ENCODE data around the gene TLCD3A.
A peak's percentile ranks its signal among the peaks of the same experiment; 100 is the strongest.
"Not testable (repeated sequence)": the region's sequence is repeated elsewhere in the genome, so short reads cannot be mapped to it uniquely, and the experiment has no call there.

TLCD3A gene

GRCh38 chr17:785901-786300, 53.5 kb downstream of the TLCD3A start:
- H3K27me3 Mint-ChIP-seq, H3K27ac Mint-ChIP-seq, DNase-seq, H3K4me3 Mint-ChIP-seq, ATAC-seq, H3K9me3 Mint-ChIP-seq: not testable (repeated sequence)
- H3K4me1 Mint-ChIP-seq: peaks cover 36% of the 10 kb centered on the region

DNA sequence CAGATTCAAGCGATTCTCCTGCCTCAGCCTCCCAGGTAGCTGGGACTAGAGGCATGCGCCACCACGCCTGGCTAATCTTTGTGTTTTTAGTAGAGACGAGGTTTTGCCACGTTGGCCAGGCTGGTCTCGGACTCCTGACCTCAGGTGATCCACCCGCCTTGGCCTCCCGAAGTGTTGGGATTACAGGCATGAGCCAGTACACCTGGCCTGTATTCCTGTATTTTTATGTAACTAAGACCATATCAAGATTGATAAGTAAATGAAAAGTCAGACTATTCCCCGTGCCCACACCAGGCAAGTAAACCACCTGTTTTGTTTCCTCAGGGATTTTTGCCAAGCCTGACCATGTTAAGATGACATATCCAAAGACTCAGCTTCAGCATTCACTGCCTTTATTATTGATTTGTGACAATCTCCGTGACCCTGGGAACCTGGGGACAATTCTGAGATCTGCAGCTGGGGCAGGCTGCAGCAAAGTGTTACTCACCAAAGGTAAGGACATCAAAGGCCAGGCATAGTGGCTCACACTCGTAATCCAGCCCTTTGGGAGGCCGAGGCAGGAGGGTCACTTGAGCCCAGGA, 55.3 kb downstream of the TLCD3A start:
- Mint-ChIP-seq H3K27me3 (no peaks in the 10 kb centered on the region), H3K4me1 (peaks cover 29% of the 10 kb centered on the region), H3K9me3 (no peaks in the 10 kb centered on the region), H3K27ac (no peak overlapping the region), H3K4me3 (no peak overlapping the region)
- ATAC-seq (no peak), DNase-seq (no peak)

- peaks cover 22% of the 10 kb centered on the region for H3K4me1 Mint-ChIP-seq
- no peaks in the 10 kb centered on the region for H3K27me3 Mint-ChIP-seq
- no peaks in the 10 kb centered on the region for H3K9me3 Mint-ChIP-seq
- H3K4me3 Mint-ChIP-seq: no peak overlapping the region
- ATAC-seq: no peak
- no peak overlapping the region for H3K27ac Mint-ChIP-seq
- DNase-seq: no peak
Observed at GRCh38 chr17:788551-788950, 56.2 kb downstream of the TLCD3A start.

GRCh38 chr17:789160-789840, 56.9 kb downstream of the TLCD3A start:
- peaks cover 14% of the 10 kb centered on the region for H3K4me1 Mint-ChIP-seq
- DNase-seq: no peak
- peak overlapping the region in 1 of 2 donors; percentile 78 for H3K27ac Mint-ChIP-seq
- H3K9me3 Mint-ChIP-seq: no peaks in the 10 kb centered on the region
- no peak for ATAC-seq
- H3K27me3 Mint-ChIP-seq: no peaks in the 10 kb centered on the region
- no peak overlapping the region for H3K4me3 Mint-ChIP-seq

DNA sequence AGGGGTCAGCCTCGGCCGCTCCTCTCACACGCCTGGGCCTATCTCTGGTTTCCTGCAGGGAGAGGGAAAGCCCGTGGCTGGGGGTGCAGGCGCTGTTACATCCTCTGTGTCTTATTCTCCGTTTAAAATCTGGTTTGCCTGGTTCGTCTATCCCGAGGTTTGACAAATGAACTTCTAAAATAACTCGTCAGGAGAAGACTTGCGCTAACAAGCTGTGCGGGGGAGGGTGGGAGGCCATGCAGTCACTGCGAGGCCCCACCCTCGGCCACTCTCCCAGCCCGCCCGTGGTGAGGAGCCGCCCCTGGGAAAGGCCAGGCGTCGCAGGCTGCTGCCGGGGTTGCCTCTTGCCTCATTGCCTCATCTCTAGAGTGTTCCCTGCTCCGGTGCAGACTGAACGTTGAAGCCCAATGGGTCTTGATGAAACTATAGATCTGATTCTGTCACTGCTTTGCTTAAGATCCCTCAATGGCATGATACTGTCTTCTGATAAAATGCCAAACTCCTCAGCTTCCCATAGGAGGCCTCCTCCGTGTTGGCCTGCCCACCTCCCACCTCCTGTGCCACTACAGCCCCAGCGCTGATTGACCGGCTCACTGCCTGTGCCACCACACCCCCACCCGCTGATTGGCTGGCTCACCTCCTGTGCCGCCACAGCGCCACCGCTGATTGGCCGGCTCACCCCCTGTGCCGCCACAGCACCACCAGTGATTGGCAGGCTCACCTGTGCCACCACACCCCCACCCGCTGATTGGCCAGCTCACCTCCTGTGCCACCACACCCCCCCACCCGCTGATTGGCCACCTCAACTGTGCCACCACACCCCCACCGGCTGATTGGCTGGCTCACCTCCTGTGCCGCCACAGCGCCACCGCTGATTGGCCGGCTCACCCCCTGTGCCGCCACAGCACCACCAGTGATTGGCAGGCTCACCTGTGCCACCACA, 57.8 kb downstream of the TLCD3A start:
- not testable (repeated sequence) for H3K27ac Mint-ChIP-seq, H3K4me3 Mint-ChIP-seq, H3K27me3 Mint-ChIP-seq, ATAC-seq, DNase-seq, H3K9me3 Mint-ChIP-seq
- H3K4me1 Mint-ChIP-seq: peaks cover 15% of the 10 kb centered on the region

- not testable (repeated sequence) for H3K4me3 Mint-ChIP-seq, H3K9me3 Mint-ChIP-seq, H3K27me3 Mint-ChIP-seq, ATAC-seq, H3K27ac Mint-ChIP-seq, DNase-seq
- H3K4me1 Mint-ChIP-seq: peaks cover 15% of the 10 kb centered on the region
Observed at GRCh38 chr17:790874-791247, 58.5 kb downstream of the TLCD3A start.

GRCh38 chr17:791829-792228, 59.4 kb downstream of the TLCD3A start:
- no peaks in the 10 kb centered on the region for H3K9me3 Mint-ChIP-seq
- peaks cover 15% of the 10 kb centered on the region for H3K4me1 Mint-ChIP-seq
- ATAC-seq: no peak

GRCh38 chr17:792277-792676, 59.9 kb downstream of the TLCD3A start:
- no peaks in the 10 kb centered on the region for H3K27me3 Mint-ChIP-seq
- no peak overlapping the region for H3K4me3 Mint-ChIP-seq
- no peak overlapping the region for H3K27ac Mint-ChIP-seq
- DNase-seq: no peak
- H3K9me3 Mint-ChIP-seq: no peaks in the 10 kb centered on the region
- no peak for ATAC-seq
- H3K4me1 Mint-ChIP-seq: peaks cover 15% of the 10 kb centered on the region

More at GRCh38 chr17:791829-792228, 59.4 kb downstream of the TLCD3A start:
- no peaks in the 10 kb centered on the region for H3K27me3 Mint-ChIP-seq
- H3K27ac Mint-ChIP-seq: no peak overlapping the region
- DNase-seq: no peak
- no peak overlapping the region for H3K4me3 Mint-ChIP-seq
